Astrocyte (in vitro differentiated cells and primary cell): ENCODE results near the gene PNKD. TPM values are rescaled to one million over a fixed set of nuclear protein-coding genes. Genes with fewer than 3 reads are reported as not detected.

ENCODE experiments used
- DNase-seq: peaks from one replicate; pipeline ENCODE4 v3.0.0-alpha.2; 2010; ENCODE audit warnings: low read depth
- FAIRE-seq: peaks from 2 replicates; lab custom pipeline; 2011; peaks lifted over from hg19 to GRCh38; lab: Jason Lieb, UNC
- H2AFZ ChIP-seq: 2 replicates; pipeline ENCODE4 v1.6.0; 2012; ENCODE audit warnings: low read depth, low read length, inconsistent platforms
- H3K27ac ChIP-seq: 2 replicates; pipeline ENCODE4 v1.5.1; 2011; ENCODE audit warnings: low read depth, low read length, inconsistent platforms
- H3K27me3 ChIP-seq: 2 replicates; pipeline ENCODE4 v1.6.0; 2011; ENCODE audit warnings: low read length, inconsistent platforms; ENCODE audit not compliant: insufficient read depth
- H3K36me3 ChIP-seq: 2 replicates; pipeline ENCODE4 v1.5.1; 2011; ENCODE audit warnings: low read length, inconsistent platforms; ENCODE audit not compliant: insufficient read depth
- H3K4me1 ChIP-seq: 2 replicates; pipeline ENCODE4 v1.5.1; 2011; ENCODE audit warnings: low read length, inconsistent platforms; ENCODE audit not compliant: insufficient read depth
- H3K4me2 ChIP-seq: 2 replicates; pipeline ENCODE4 v1.6.0; 2012; ENCODE audit warnings: low read length, inconsistent platforms
- H3K4me3 ChIP-seq: 2 replicates; pipeline ENCODE4 v1.5.1; 2011; ENCODE audit warnings: low read depth, mild to moderate bottlenecking, low read length, inconsistent platforms; ENCODE audit not compliant: insufficient read depth
- H3K79me2 ChIP-seq: 2 replicates; pipeline ENCODE4 v1.6.0; 2012; ENCODE audit warnings: mild to moderate bottlenecking, low read length, inconsistent platforms; ENCODE audit not compliant: insufficient read depth
- H3K9ac ChIP-seq: 2 replicates; pipeline ENCODE4 v1.6.0; 2012; ENCODE audit warnings: mild to moderate bottlenecking, low read length, inconsistent platforms
- H3K9me3 ChIP-seq: 2 replicates; pipeline ENCODE4 v1.5.1; 2012; ENCODE audit warnings: low read depth, mild to moderate bottlenecking, low read length, inconsistent platforms; ENCODE audit not compliant: insufficient read depth
- H4K20me1 ChIP-seq: 2 replicates; pipeline ENCODE4 v1.6.0; 2012; ENCODE audit warnings: low read length, inconsistent platforms; ENCODE audit not compliant: insufficient read depth
- H3K27ac Mint-ChIP-seq: one replicate; pipeline ENCODE4 v1.8.0; 2021; ENCODE audit warnings: mild to moderate bottlenecking, mixed read lengths; ENCODE audit not compliant: unreplicated experiment
- H3K27me3 Mint-ChIP-seq: one replicate; pipeline ENCODE4 v1.8.0; 2021; ENCODE audit warnings: low read depth, mixed read lengths; ENCODE audit not compliant: unreplicated experiment
- H3K36me3 Mint-ChIP-seq: one replicate; pipeline ENCODE4 v1.8.0; 2021; ENCODE audit warnings: low read depth, mixed read lengths; ENCODE audit not compliant: unreplicated experiment
- H3K4me1 Mint-ChIP-seq: one replicate; pipeline ENCODE4 v1.8.0; 2021; ENCODE audit warnings: low read depth, mixed read lengths; ENCODE audit not compliant: unreplicated experiment
- H3K4me3 Mint-ChIP-seq: one replicate; pipeline ENCODE4 v1.8.0; 2021; ENCODE audit warnings: mild to moderate bottlenecking, moderate library complexity, mixed read lengths; ENCODE audit not compliant: unreplicated experiment
- H3K9me3 Mint-ChIP-seq: one replicate; pipeline ENCODE4 v1.8.0; 2021; ENCODE audit warnings: mild to moderate bottlenecking, mixed read lengths; ENCODE audit not compliant: unreplicated experiment
- EZH2 ChIP-seq: IDR thresholded peaks from 2 replicates; pipeline ENCODE4 v1.6.1; 2012; ENCODE audit warnings: mild to moderate bottlenecking, low read length, inconsistent platforms; ENCODE audit not compliant: insufficient read depth
- total RNA-seq: library from RNA; stranded (reverse); gene quantifications from 2 replicates; pipeline ENCODE4 v1.2.1, GENCODE V29; 2021
- TF ChIP-seq, protein P1 (sequence below): IDR thresholded peaks from 2 replicates; pipeline ENCODE4 v1.5.1; 2011; ENCODE audit warnings: low read depth, mild to moderate bottlenecking, inconsistent platforms, low read length, moderate library complexity; ENCODE audit not compliant: insufficient read depth

PNKD gene
- total RNA-seq, 1 donor from 2014 or later, result 40.9 TPM

DNA sequence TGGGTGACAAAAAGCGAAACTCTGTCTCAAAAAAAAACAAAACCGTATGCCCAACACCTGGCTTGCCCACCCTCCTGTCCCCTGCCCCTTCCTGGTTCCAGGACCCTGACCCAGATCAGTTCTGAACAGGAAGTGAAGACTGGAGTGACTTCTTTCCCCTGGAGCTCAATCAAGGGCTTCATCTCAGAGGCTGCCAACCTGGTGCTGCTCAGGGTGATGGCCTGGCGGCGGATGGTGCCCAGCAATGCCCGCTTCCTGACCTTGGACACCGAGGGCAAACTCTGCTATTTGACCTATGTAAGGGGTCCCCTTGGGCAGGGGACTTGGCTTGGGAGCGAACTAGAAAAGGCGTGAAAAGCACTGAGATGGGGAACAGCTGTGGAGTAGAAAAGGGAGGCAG, 92.3 kb downstream of the PNKD start:
- Mint-ChIP-seq H3K27me3 (peaks cover 14% of the 10 kb centered on the region), H3K9me3 (peaks cover 2% of the 10 kb centered on the region), H3K4me1 (no peaks in the 10 kb centered on the region), H3K27ac (no peak overlapping the region), H3K4me3 (no peak overlapping the region), H3K36me3 (no peaks in the 10 kb centered on the region)
- DNase-seq (no peak), FAIRE-seq (no peak)
- Histone ChIP-seq H3K27me3 (peaks cover under 1% of the 10 kb centered on the region), H3K4me1 (no peaks in the 10 kb centered on the region), H2AFZ (no peak overlapping the region), H3K79me2 (no peaks in the 10 kb centered on the region), H3K9ac (no peak overlapping the region), H4K20me1 (no peaks in the 10 kb centered on the region), H3K9me3 (peaks cover 6% of the 10 kb centered on the region), H3K4me2 (no peak overlapping the region), H3K4me3 (no peak overlapping the region), H3K36me3 (no peaks in the 10 kb centered on the region), H3K27ac (no peak overlapping the region)
- TF ChIP-seq, protein P1, sequence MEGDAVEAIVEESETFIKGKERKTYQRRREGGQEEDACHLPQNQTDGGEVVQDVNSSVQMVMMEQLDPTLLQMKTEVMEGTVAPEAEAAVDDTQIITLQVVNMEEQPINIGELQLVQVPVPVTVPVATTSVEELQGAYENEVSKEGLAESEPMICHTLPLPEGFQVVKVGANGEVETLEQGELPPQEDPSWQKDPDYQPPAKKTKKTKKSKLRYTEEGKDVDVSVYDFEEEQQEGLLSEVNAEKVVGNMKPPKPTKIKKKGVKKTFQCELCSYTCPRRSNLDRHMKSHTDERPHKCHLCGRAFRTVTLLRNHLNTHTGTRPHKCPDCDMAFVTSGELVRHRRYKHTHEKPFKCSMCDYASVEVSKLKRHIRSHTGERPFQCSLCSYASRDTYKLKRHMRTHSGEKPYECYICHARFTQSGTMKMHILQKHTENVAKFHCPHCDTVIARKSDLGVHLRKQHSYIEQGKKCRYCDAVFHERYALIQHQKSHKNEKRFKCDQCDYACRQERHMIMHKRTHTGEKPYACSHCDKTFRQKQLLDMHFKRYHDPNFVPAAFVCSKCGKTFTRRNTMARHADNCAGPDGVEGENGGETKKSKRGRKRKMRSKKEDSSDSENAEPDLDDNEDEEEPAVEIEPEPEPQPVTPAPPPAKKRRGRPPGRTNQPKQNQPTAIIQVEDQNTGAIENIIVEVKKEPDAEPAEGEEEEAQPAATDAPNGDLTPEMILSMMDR, result no peak
- TF ChIP-seq EZH2, result no peak

DNA sequence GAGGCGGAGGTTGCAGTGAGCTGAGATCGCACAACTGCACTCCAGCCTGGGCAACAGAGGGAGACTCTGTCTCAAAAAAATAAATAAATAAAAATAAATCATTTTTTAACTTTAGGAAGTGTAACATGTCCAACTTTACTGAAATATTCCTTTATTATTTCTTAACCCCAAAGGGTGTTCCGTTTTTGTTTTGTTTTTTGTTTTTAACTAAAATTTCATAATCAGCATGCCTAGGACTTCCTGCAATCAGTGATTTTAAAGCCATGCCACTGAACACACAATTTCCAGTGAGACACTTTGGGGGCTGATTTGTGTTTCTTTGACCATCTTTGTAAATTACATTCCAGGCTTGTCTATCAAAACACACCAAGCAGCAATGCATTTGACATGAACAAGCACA, 93.4 kb downstream of the PNKD start:
- Histone ChIP-seq H3K36me3 (no peaks in the 10 kb centered on the region), H3K27ac (no peak overlapping the region), H3K4me3 (no peak overlapping the region), H3K9ac (no peak overlapping the region), H4K20me1 (no peaks in the 10 kb centered on the region), H3K4me2 (no peak overlapping the region), H3K4me1 (no peaks in the 10 kb centered on the region), H3K27me3 (no peaks in the 10 kb centered on the region), H2AFZ (no peak overlapping the region), H3K9me3 (peaks cover 6% of the 10 kb centered on the region), H3K79me2 (no peaks in the 10 kb centered on the region)
- DNase-seq, result no peak
- no peak overlapping the region for H3K4me3 Mint-ChIP-seq
- no peak overlapping the region for H3K27ac Mint-ChIP-seq
- peaks cover 13% of the 10 kb centered on the region for H3K27me3 Mint-ChIP-seq
- H3K4me1 Mint-ChIP-seq, result no peaks in the 10 kb centered on the region
- FAIRE-seq, result no peak
- H3K36me3 Mint-ChIP-seq, result no peaks in the 10 kb centered on the region
- no peak for TF ChIP-seq EZH2
- TF ChIP-seq, protein P1, result no peak
- peaks cover 2% of the 10 kb centered on the region for H3K9me3 Mint-ChIP-seq

DNA sequence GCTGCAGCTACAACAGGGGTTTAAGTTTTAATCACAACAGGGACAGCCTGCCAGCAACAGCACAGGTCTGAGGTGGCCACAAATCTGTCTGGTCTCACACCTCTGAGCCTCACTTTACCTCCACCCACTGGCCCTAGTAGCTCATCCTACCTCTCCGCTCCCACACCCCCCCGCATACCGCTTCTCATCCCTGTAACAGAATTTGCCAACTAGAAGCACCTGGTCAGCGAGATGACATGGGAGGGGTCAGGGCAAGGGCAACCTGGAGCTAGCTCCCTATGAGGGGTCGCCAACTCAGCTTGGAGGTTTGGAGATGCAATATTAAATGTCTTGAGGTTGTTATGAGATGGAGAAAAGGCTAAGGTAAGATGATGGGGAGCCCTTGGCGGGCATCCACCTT, 93.9 kb downstream of the PNKD start:
- Mint-ChIP-seq H3K4me3 (no peak overlapping the region), H3K4me1 (no peaks in the 10 kb centered on the region), H3K27me3 (peaks cover 17% of the 10 kb centered on the region), H3K9me3 (peaks cover 2% of the 10 kb centered on the region), H3K36me3 (no peaks in the 10 kb centered on the region), H3K27ac (no peak overlapping the region)
- TF ChIP-seq, protein P1, result no peak
- no peak for TF ChIP-seq EZH2
- Histone ChIP-seq H3K36me3 (no peaks in the 10 kb centered on the region), H2AFZ (no peak overlapping the region), H3K9ac (no peak overlapping the region), H3K4me2 (no peak overlapping the region), H3K4me3 (no peak overlapping the region), H4K20me1 (no peaks in the 10 kb centered on the region), H3K4me1 (no peaks in the 10 kb centered on the region), H3K79me2 (no peaks in the 10 kb centered on the region), H3K9me3 (peaks cover 6% of the 10 kb centered on the region), H3K27me3 (no peaks in the 10 kb centered on the region), H3K27ac (no peak overlapping the region)
- no peak for DNase-seq
- FAIRE-seq, result no peak
